Caco-2 (cell line): ENCODE results near the gene TTLL8. TPM values are rescaled to one million over a fixed set of nuclear protein-coding genes. Genes with fewer than 3 reads are reported as not detected.

ENCODE experiments used
- BruUV-seq: library from RNA; stranded (reverse); fragments of 400-500 nt; replicated peaks from 2 replicates; lab custom pipeline; 2021; lab: Mats Ljungman, UMichigan
- CTCF ChIA-PET: fragments of 300-600 bp; sonication (Branson Sonifier 250); formaldehyde crosslinking; loops from one replicate; lab custom pipeline; 2022; ENCODE audit warnings: antibody characterized with exemption; lab: Charles Lee
- POLR2A ChIA-PET: fragments of 300-600 bp; sonication (Branson Sonifier 250); formaldehyde crosslinking; loops from one replicate; lab custom pipeline; 2022; ENCODE audit warnings: antibody characterized with exemption; lab: Charles Lee
- DNase-seq, 2 experiments: peaks; one replicate each; pipeline versions ENCODE4 v3.0.0 to v3.0.0-alpha.2; 2020 to 2022
- H3K27me3 ChIP-seq: replicated peaks from 2 replicates; pipeline ENCODE4 v1.6.0; 2011; ENCODE audit warnings: low read length; ENCODE audit not compliant: control insufficient read depth, insufficient read depth
- H3K36me3 ChIP-seq: 2 replicates; pipeline ENCODE4 v1.5.1; 2011; ENCODE audit warnings: low read length; ENCODE audit not compliant: control insufficient read depth, insufficient read depth
- H3K4me1 ChIP-seq: fragments of 250-450 bp; sonication (Bioruptor Pico); 2 replicates; pipeline ENCODE4 v1.5.1; 2020; ENCODE audit warnings: mild to moderate bottlenecking
- H3K4me3 ChIP-seq: 2 replicates; pipeline ENCODE4 v1.5.1; 2011; ENCODE audit warnings: low read depth, mild to moderate bottlenecking, control low read depth, low read length
- H3K9me3 ChIP-seq: fragments of 250-450 bp; sonication (Bioruptor Pico); 2 replicates; pipeline ENCODE4 v1.5.1; 2020; ENCODE audit warnings: mild to moderate bottlenecking, moderate library complexity
- H3K27ac Mint-ChIP-seq: one replicate; pipeline ENCODE4 v1.8.0; 2022; ENCODE audit warnings: mixed read lengths; ENCODE audit not compliant: unreplicated experiment
- H3K27me3 Mint-ChIP-seq: one replicate; pipeline ENCODE4 v1.8.0; 2022; ENCODE audit warnings: mixed read lengths; ENCODE audit not compliant: insufficient read depth, unreplicated experiment
- H3K36me3 Mint-ChIP-seq: one replicate; pipeline ENCODE4 v1.8.0; 2022; ENCODE audit warnings: mild to moderate bottlenecking, mixed read lengths; ENCODE audit not compliant: insufficient read depth, unreplicated experiment
- H3K4me1 Mint-ChIP-seq: one replicate; pipeline ENCODE4 v1.8.0; 2022; ENCODE audit warnings: low read depth, mixed read lengths; ENCODE audit not compliant: unreplicated experiment
- H3K4me3 Mint-ChIP-seq: one replicate; pipeline ENCODE4 v1.8.0; 2022; ENCODE audit warnings: mild to moderate bottlenecking, moderate library complexity, mixed read lengths; ENCODE audit not compliant: unreplicated experiment
- H3K9me3 Mint-ChIP-seq: one replicate; pipeline ENCODE4 v1.8.0; 2022; ENCODE audit warnings: mixed read lengths; ENCODE audit not compliant: unreplicated experiment
- CTCF ChIP-seq, 2 experiments: fragments of 200-600 bp in 1 of 2; IDR thresholded peaks; 1 replicate in 1 of 2; 2 replicates in 1 of 2; pipeline versions ENCODE4 v1.5.1 to v1.8.0; 2011 to 2022; ENCODE audit warnings: antibody characterized with exemption in 1 of 2, control low read depth in 1 of 2, inconsistent platforms in 1 of 2, low read depth in 1 of 2, low read length in 1 of 2, mild to moderate bottlenecking in 1 of 2, moderate library complexity in 1 of 2; ENCODE audit not compliant: insufficient read depth in 1 of 2, severe bottlenecking in 1 of 2, unreplicated experiment in 1 of 2
- intact Hi-C: fragments of 100-400 bp; cut with micrococcal nuclease; formaldehyde crosslinking; loops from one replicate; pipeline ENCODE4 v1.10.0; 2022; ENCODE audit not compliant: unreplicated experiment
- total RNA-seq: library from RNA; stranded (reverse); gene quantifications from 2 replicates; pipeline ENCODE4 v1.2.3, GENCODE V29; 2022

The TTLL8 gene
- total RNA-seq, 1 experiment from 2014 or later = not detected

DNA sequence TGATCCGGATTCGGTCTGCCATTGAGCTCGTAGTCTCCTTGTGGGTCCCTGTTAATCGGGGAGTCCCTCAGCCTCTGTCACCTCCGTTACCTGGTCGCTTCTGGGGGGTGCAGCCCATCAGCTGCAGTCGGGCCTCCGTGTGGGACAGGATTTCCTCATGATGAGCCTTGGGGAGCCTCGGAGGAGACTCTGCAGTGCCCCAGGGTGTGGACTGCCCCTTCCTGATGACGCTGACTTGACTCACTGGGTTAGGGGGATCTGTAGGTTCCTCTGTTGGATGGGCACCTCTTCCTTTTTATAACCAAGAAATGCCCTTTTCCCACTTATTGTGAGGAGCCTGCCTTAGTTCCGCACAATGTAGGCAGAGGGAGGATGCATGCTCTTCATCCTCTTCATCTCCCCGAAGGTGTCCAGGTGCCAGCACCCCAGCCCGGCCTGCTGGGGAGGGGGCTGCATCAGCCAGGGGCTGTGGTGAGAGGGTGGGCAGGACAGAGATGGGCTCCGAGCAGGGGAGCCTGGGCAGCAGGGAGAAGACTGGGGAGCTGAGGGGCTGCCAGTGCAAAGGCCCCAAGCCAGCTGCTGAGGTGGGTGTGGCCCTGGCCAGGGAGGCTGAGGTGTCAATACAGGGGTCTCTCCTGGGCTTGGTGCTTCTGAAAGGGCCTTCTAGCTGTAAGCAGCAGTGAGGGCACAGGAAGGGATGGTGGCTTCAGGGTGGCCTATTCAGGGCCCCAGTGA, 13.5 kb upstream of the TTLL8 start:
- no peaks in the 10 kb centered on the region for H3K4me1 Mint-ChIP-seq
- Histone ChIP-seq H3K4me3 (no peak overlapping the region), H3K27me3 (no peaks in the 10 kb centered on the region), H3K4me1 (no peaks in the 10 kb centered on the region), H3K9me3 (no peaks in the 10 kb centered on the region), H3K36me3 (no peaks in the 10 kb centered on the region)
- DNase-seq = no peak
- no peak overlapping the region for H3K4me3 Mint-ChIP-seq
- no peaks in the 10 kb centered on the region for H3K27me3 Mint-ChIP-seq
- H3K36me3 Mint-ChIP-seq = no peaks in the 10 kb centered on the region
- intact Hi-C loops = no loop called here
- BruUV-seq = no TSS peak
- no peak for TF ChIP-seq CTCF (IDR thresholded peaks at IDR 0.05; ENCODE audit: insufficient read depth in 1 of 2, low read depth in 1 of 2, low read length in 1 of 2, severe bottlenecking in 1 of 2, unreplicated experiment in 1 of 2)
- H3K9me3 Mint-ChIP-seq = no peaks in the 10 kb centered on the region
- H3K27ac Mint-ChIP-seq = no peak overlapping the region
- ChIA-PET CTCF (no interaction called here), POLR2A (no interaction called here)

DNA sequence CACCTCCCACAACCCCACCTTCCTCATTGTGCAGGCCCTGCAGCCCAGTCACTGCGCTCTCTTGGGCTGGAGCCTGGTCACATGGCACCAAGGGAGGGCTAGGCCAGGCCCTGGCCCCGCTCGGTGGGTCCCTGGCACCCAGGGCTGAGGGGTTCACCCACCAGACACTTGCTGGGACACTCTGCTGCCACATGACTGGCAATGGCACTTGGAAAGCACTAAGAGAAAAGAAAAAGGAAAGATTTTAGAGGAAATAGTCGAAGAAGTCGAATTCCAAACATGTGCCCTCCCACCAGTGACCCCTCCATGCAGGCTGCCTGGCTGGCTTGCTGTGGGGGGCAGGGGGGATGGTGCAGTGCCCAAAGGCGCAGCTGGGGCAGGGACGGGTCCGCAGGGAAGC, 12.3 kb upstream of the TTLL8 start:
- no peaks in the 10 kb centered on the region for H3K9me3 Mint-ChIP-seq
- POLR2A ChIA-PET = no interaction called here
- Histone ChIP-seq H3K9me3 (no peaks in the 10 kb centered on the region), H3K4me1 (no peaks in the 10 kb centered on the region), H3K27me3 (no peaks in the 10 kb centered on the region), H3K36me3 (no peaks in the 10 kb centered on the region), H3K4me3 (no peak overlapping the region)
- H3K4me3 Mint-ChIP-seq = no peak overlapping the region
- CTCF ChIA-PET = no interaction called here
- TF ChIP-seq CTCF (IDR thresholded peaks at IDR 0.05; ENCODE audit: insufficient read depth in 1 of 2, low read depth in 1 of 2, low read length in 1 of 2, severe bottlenecking in 1 of 2, unreplicated experiment in 1 of 2) = no peak
- intact Hi-C loops = no loop called here
- DNase-seq = no peak
- H3K4me1 Mint-ChIP-seq = no peaks in the 10 kb centered on the region
- no peak overlapping the region for H3K27ac Mint-ChIP-seq
- BruUV-seq = no TSS peak
- no peaks in the 10 kb centered on the region for H3K36me3 Mint-ChIP-seq
- H3K27me3 Mint-ChIP-seq = no peaks in the 10 kb centered on the region

- CTCF ChIA-PET = no interaction called here
Observed at GRCh38 chr22:50068096-50068495, 10.0 kb upstream of the TTLL8 start.

More at GRCh38 chr22:50068096-50068495, 10.0 kb upstream of the TTLL8 start:
- H3K4me1 Mint-ChIP-seq = no peaks in the 10 kb centered on the region
- intact Hi-C loops = no loop called here
- H3K27ac Mint-ChIP-seq = no peak overlapping the region
- H3K4me3 ChIP-seq = no peak overlapping the region
- no peaks in the 10 kb centered on the region for H3K9me3 Mint-ChIP-seq
- H3K4me3 Mint-ChIP-seq = no peak overlapping the region
- no peaks in the 10 kb centered on the region for H3K27me3 Mint-ChIP-seq
- H3K9me3 ChIP-seq = no peaks in the 10 kb centered on the region
- H3K4me1 ChIP-seq = no peaks in the 10 kb centered on the region
- no peaks in the 10 kb centered on the region for H3K36me3 ChIP-seq
- no peaks in the 10 kb centered on the region for H3K36me3 Mint-ChIP-seq
- DNase-seq = no peak
- TF ChIP-seq CTCF (IDR thresholded peaks at IDR 0.05; ENCODE audit: insufficient read depth in 1 of 2, low read depth in 1 of 2, low read length in 1 of 2, severe bottlenecking in 1 of 2, unreplicated experiment in 1 of 2) = no peak
- POLR2A ChIA-PET = no interaction called here
- no TSS peak for BruUV-seq
- no peaks in the 10 kb centered on the region for H3K27me3 ChIP-seq
